Hepatocyte (in vitro differentiated cells): Measurements from ENCODE around the gene EXOC7. TPM values are rescaled to one million over a fixed set of nuclear protein-coding genes. Genes with fewer than 3 reads are reported as not detected.

Experiments
- DNase-seq: peaks from one replicate; pipeline ENCODE4 v3.0.0-alpha.2; 2016; ENCODE audit warnings: low spot score
- H2AFZ ChIP-seq: fragments of 200-600 bp; sonication (generic); 2 replicates; pipeline ENCODE4 v1.6.0; 2016; ENCODE audit warnings: antibody characterized with exemption, mild to moderate bottlenecking
- H3K27ac ChIP-seq: fragments of 200-600 bp; sonication (generic); 2 replicates; pipeline ENCODE4 v1.5.1; 2016; ENCODE audit warnings: mild to moderate bottlenecking
- H3K27me3 ChIP-seq: fragments of 200-600 bp; sonication (generic); 2 replicates; pipeline ENCODE4 v1.6.1; 2016
- H3K36me3 ChIP-seq: fragments of 200-600 bp; sonication (generic); replicated peaks from 2 replicates; pipeline ENCODE4 v1.5.1; 2016; ENCODE audit warnings: low read depth; ENCODE audit not compliant: insufficient read depth
- H3K4me1 ChIP-seq: fragments of 200-600 bp; sonication (generic); 2 replicates; pipeline ENCODE4 v1.5.1; 2016; ENCODE audit warnings: mild to moderate bottlenecking, moderate library complexity; ENCODE audit not compliant: insufficient read depth
- H3K4me2 ChIP-seq: fragments of 200-600 bp; sonication (generic); 2 replicates; pipeline ENCODE4 v1.6.0; 2016
- H3K4me3 ChIP-seq: fragments of 200-600 bp; sonication (generic); 2 replicates; pipeline ENCODE4 v1.5.1; 2016; ENCODE audit warnings: mild to moderate bottlenecking
- H3K79me2 ChIP-seq: fragments of 200-600 bp; sonication (generic); 2 replicates; pipeline ENCODE4 v1.6.0; 2017; ENCODE audit warnings: mild to moderate bottlenecking
- H3K9me2 ChIP-seq: fragments of 200-600 bp; sonication (generic); replicated peaks from 2 replicates; pipeline ENCODE4 v1.6.0; 2017; ENCODE audit warnings: mild to moderate bottlenecking; ENCODE audit not compliant: insufficient read depth
- H3K9me3 ChIP-seq: fragments of 200-600 bp; sonication (generic); 2 replicates; pipeline ENCODE4 v1.5.1; 2016; ENCODE audit warnings: low read depth, mild to moderate bottlenecking
- H4K20me1 ChIP-seq: fragments of 200-600 bp; sonication (generic); 2 replicates; pipeline ENCODE4 v1.6.0; 2016; ENCODE audit warnings: mild to moderate bottlenecking; ENCODE audit not compliant: insufficient read depth, poor library complexity, severe bottlenecking
- EZH2 ChIP-seq: fragments of 200-600 bp; sonication (generic); IDR thresholded peaks from 2 replicates; pipeline ENCODE4 v1.6.1; 2016; ENCODE audit warnings: antibody characterized with exemption, mild to moderate bottlenecking, borderline replicate concordance
- EZH2phosphoT487 ChIP-seq: fragments of 200-600 bp; sonication (generic); IDR thresholded peaks from one replicate; pipeline ENCODE4 v1.6.1; 2018; ENCODE audit warnings: antibody characterized with exemption, mild to moderate bottlenecking, low read depth, moderate library complexity; ENCODE audit not compliant: unreplicated experiment, severe bottlenecking
- WGBS: methylation state at CpG from one replicate; pipeline ENCODE4 v1.1.6; 2016; ENCODE audit warnings: low lambda C conversion rate; ENCODE audit errors: missing lambda C conversion rate; 5-methylcytosine and 5-hydroxymethylcytosine counted together
- microRNA-seq: library from miRNA; unstranded; fragments of <30 nt; microRNA quantifications from one replicate; pipeline ENCODE4, GENCODE V29; 2017
- polyA plus RNA-seq: library from polyadenylated mRNA; unstranded; fragments of >200 nt; fragmentation: Nextera tagmentation; extraction: Ambion mirVana; gene quantifications from 2 replicates; pipeline ENCODE4 v1.2.1, GENCODE V29; 2016
- small RNA-seq: library from RNA; depleted of rRNA; stranded (forward); fragments of <200 nt; gene quantifications from one replicate; pipeline ENCODE3, GENCODE V24; 2014
- total RNA-seq: library from RNA; depleted of rRNA; stranded (reverse); fragments of >200 nt; gene quantifications from 2 replicates; pipeline ENCODE4 v1.2.3, GENCODE V29; 2014
- TF ChIP-seq, protein P1 (sequence below): fragments of 200-600 bp; sonication (generic); IDR thresholded peaks from 2 replicates; pipeline ENCODE4 v1.5.1; 2016; ENCODE audit warnings: antibody characterized with exemption, mild to moderate bottlenecking; ENCODE audit not compliant: poor library complexity

EXOC7 gene
- total and polyA plus RNA-seq, 2 experiments from 2014 or later: 92.9 to 95.6 TPM

DNA sequence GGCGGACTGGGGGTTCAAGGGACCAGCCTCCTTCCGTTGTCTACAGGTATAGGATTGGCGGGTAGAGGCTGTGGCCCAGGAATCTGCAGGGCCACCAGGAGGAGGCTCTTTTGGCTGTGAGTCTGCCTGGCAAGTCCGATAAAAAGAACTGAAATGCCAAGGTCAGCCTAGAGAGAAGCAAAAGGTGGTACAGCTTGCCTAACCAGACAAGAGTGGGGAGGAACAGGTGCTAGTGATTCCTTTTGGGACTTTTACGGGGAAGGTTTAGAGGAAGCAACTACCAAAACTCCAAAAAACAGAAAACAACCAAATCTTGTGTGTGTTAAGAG lies 70.8 kb downstream of the EXOC7 start:
- 93% methylated on average over 5 of the region's 5 CpGs for WGBS
- Histone ChIP-seq H3K9me3 (no peaks in the 10 kb centered on the region), H3K79me2 (no peaks in the 10 kb centered on the region), H3K27me3 (no peaks in the 10 kb centered on the region), H3K4me2 (no peak overlapping the region), H3K4me3 (no peak overlapping the region), H3K36me3 (no peaks in the 10 kb centered on the region), H3K4me1 (peaks cover 16% of the 10 kb centered on the region), H3K9me2 (no peaks in the 10 kb centered on the region), H2AFZ (no peak overlapping the region), H3K27ac (no peak overlapping the region), H4K20me1 (no peaks in the 10 kb centered on the region)
- TF ChIP-seq, protein P1, sequence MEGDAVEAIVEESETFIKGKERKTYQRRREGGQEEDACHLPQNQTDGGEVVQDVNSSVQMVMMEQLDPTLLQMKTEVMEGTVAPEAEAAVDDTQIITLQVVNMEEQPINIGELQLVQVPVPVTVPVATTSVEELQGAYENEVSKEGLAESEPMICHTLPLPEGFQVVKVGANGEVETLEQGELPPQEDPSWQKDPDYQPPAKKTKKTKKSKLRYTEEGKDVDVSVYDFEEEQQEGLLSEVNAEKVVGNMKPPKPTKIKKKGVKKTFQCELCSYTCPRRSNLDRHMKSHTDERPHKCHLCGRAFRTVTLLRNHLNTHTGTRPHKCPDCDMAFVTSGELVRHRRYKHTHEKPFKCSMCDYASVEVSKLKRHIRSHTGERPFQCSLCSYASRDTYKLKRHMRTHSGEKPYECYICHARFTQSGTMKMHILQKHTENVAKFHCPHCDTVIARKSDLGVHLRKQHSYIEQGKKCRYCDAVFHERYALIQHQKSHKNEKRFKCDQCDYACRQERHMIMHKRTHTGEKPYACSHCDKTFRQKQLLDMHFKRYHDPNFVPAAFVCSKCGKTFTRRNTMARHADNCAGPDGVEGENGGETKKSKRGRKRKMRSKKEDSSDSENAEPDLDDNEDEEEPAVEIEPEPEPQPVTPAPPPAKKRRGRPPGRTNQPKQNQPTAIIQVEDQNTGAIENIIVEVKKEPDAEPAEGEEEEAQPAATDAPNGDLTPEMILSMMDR: no peak
- TF ChIP-seq EZH2 (no peak), EZH2phosphoT487 (no peak)
- DNase-seq: no peak

DNA sequence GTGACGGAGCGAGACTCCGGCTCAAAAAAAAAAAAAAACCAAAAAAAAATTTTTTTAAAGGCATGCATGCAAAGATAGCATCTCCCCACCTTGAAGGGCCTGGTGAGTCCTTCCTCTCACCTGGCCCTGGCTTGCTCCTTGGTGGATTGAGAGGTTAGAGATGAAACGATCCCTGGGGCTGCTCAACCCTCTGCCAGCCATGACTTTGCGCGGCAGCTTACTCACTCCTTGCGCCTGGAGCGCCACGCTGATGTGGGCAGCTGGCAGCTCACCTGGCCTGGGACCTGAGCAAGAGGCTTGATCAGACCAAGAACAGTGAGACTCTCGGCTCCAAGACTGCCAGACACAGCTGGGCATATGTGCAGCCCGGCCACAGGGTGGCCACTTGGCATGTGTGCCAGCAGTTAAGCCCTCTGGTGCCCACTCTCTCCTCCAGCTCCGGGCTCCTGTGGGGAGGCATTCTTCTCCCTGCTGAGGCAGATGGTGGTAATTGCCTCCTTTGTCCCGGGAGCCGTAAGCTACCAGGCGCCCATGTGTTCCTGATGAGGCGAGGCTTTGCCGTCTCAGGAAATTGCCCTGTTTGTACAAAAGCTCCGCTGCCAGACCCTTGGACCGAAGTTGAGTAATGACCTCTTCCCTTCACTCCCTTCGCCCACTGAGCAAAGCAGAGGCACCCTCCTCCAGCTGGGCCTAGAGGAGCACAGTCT lies 71.4 kb downstream of the EXOC7 start:
- Histone ChIP-seq H3K79me2 (no peaks in the 10 kb centered on the region), H3K4me1 (peaks cover 16% of the 10 kb centered on the region), H3K4me2 (no peak overlapping the region), H3K36me3 (no peaks in the 10 kb centered on the region), H3K9me2 (no peaks in the 10 kb centered on the region), H3K27me3 (no peaks in the 10 kb centered on the region), H4K20me1 (no peaks in the 10 kb centered on the region), H3K27ac (no peak overlapping the region), H3K9me3 (no peaks in the 10 kb centered on the region), H3K4me3 (no peak overlapping the region), H2AFZ (no peak overlapping the region)
- no peak for DNase-seq
- WGBS: 87% methylated on average over 20 of the region's 20 CpGs
- TF ChIP-seq, protein P1: no peak
- TF ChIP-seq EZH2phosphoT487 (no peak), EZH2 (no peak)

Small RNA genes within 50 kb of the gene (microRNA-seq; reads per million reads assigned to microRNA genes)
- 4.5 reads per million, percentile 5 among the genes with 10 or more reads in this experiment for gene MIR6868

Small RNA genes within 50 kb of the gene (small RNA-seq; reads per million reads assigned to genes)
- gene MIR6868: 0.28 reads per million

Other genes starting within 250 kb of the EXOC7 start
- gene WBP2, start 248.5 kb downstream of the EXOC7 start, total RNA-seq: 22.8 and 29.0 TPM in 2 replicates
- 129 and 143 TPM in 2 replicates for gene WBP2, start 248.5 kb downstream of the EXOC7 start, polyA plus RNA-seq
- 13.0 and 15.5 TPM in 2 replicates for gene TRIM47, start 225.2 kb downstream of the EXOC7 start, total RNA-seq
- gene TRIM47, start 225.2 kb downstream of the EXOC7 start, polyA plus RNA-seq: 36.9 and 42.9 TPM in 2 replicates
- gene TRIM65, start 206.8 kb downstream of the EXOC7 start, total RNA-seq: 10.9 and 12.5 TPM in 2 replicates
- gene TRIM65, start 206.8 kb downstream of the EXOC7 start, polyA plus RNA-seq: 10.7 and 16.8 TPM in 2 replicates
- gene MRPL38, start 198.9 kb downstream of the EXOC7 start, total RNA-seq: 40.4 and 50.2 TPM in 2 replicates
- 124 and 134 TPM in 2 replicates for gene MRPL38, start 198.9 kb downstream of the EXOC7 start, polyA plus RNA-seq
- gene FBF1, start 162.7 kb downstream of the EXOC7 start, total RNA-seq: 3.0 and 6.1 TPM in 2 replicates
- 9.7 and 11.0 TPM in 2 replicates for gene FBF1, start 162.7 kb downstream of the EXOC7 start, polyA plus RNA-seq
- 89.5 and 93.6 TPM in 2 replicates for gene ACOX1, start 124.6 kb downstream of the EXOC7 start, total RNA-seq
- gene ACOX1, start 124.6 kb downstream of the EXOC7 start, polyA plus RNA-seq: 35.5 and 36.0 TPM in 2 replicates
- gene TEN1, start 124.5 kb downstream of the EXOC7 start, total RNA-seq: 13.3 and 22.8 TPM in 2 replicates
- gene TEN1, start 124.5 kb downstream of the EXOC7 start, polyA plus RNA-seq: 29.4 and 29.9 TPM in 2 replicates
- 0.88 and 7.8 TPM in 2 replicates for gene CDK3, start 102.9 kb downstream of the EXOC7 start, total RNA-seq
- gene CDK3, start 102.9 kb downstream of the EXOC7 start, polyA plus RNA-seq: 10.6 and 16.6 TPM in 2 replicates
- 0.48 and 2.7 TPM in 2 replicates for gene EVPL, start 76.5 kb downstream of the EXOC7 start, total RNA-seq
- gene EVPL, start 76.5 kb downstream of the EXOC7 start, polyA plus RNA-seq: 2.0 and 4.6 TPM in 2 replicates
- 41.2 and 44.1 TPM in 2 replicates for gene SRP68, start 31.3 kb downstream of the EXOC7 start, total RNA-seq
- 51.3 and 70.1 TPM in 2 replicates for gene SRP68, start 31.3 kb downstream of the EXOC7 start, polyA plus RNA-seq
- 0.60 TPM in 1 of 2 replicates, not detected in the other for gene GALR2, start 29.0 kb downstream of the EXOC7 start, total RNA-seq
- gene GALR2, start 29.0 kb downstream of the EXOC7 start, polyA plus RNA-seq: 0.24 TPM in 1 of 2 replicates, not detected in the other
- gene ZACN, start 24.6 kb downstream of the EXOC7 start, total RNA-seq: 0.08 TPM in 1 of 2 replicates, not detected in the other
- 21.2 and 24.0 TPM in 2 replicates for gene ZACN, start 24.6 kb downstream of the EXOC7 start, polyA plus RNA-seq
- 1.6 and 1.9 TPM in 2 replicates for gene FOXJ1, start 37.5 kb upstream of the EXOC7 start, total RNA-seq
- gene FOXJ1, start 37.5 kb upstream of the EXOC7 start, polyA plus RNA-seq: 1.1 and 2.2 TPM in 2 replicates
- gene RNF157, start 136.7 kb upstream of the EXOC7 start, total RNA-seq: 8.6 and 8.9 TPM in 2 replicates
- gene RNF157, start 136.7 kb upstream of the EXOC7 start, polyA plus RNA-seq: 4.8 and 5.0 TPM in 2 replicates
- gene UBALD2, start 161.6 kb upstream of the EXOC7 start, total RNA-seq: 10.2 and 10.8 TPM in 2 replicates
- 13.1 and 16.4 TPM in 2 replicates for gene UBALD2, start 161.6 kb upstream of the EXOC7 start, polyA plus RNA-seq
- gene QRICH2, start 204.5 kb upstream of the EXOC7 start, total RNA-seq: 2.8 and 3.6 TPM in 2 replicates
- 2.3 and 2.9 TPM in 2 replicates for gene QRICH2, start 204.5 kb upstream of the EXOC7 start, polyA plus RNA-seq